HCEC 1CT (cell line): ENCODE data around the gene MAGOHB.
"Not testable (repeated sequence)": the region's sequence is repeated elsewhere in the genome, so short reads cannot be mapped to it uniquely, and the experiment has no call there.

Experiments
- DNase-seq: peaks from one replicate; pipeline ENCODE4 v3.0.0-alpha.2; 2017

MAGOHB gene

DNA sequence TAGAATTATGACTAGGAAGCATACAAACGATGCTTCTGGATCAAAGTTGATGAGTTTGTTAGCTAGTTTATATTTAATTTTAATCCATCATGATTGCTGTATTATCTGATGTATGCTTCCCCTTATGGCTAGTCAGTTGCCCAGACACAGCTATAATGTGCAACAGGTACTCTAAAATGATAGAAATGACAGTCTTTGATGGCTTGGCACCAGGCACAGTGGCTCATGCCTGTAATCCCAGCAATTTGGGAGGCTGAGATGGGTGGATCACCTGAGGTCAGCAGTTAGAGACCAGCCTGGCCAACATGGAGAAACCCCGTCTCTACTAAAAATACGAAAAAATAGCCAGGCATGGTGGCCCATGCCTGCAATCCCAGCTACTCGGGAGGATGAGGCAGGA lies 2.2 kb downstream of the MAGOHB start:
- not testable (repeated sequence) for DNase-seq

DNA sequence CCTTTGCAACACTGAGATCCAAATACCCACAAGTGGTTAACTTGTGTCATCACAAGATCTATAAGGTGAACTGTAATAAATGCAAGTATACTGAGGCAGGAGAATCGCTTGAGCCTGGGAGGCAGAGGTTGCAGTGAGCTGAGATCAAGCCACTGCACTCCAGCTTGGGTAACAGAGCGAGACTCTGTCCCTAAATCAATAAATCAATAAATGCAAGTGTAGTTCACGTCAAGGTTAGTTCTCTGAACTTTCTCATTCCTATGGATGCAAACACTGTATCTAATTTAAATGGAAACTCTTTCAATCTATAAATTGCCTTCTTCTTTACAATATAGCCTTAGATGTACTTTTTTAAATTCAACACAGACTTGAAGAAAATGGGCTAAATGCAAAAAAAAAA lies 3.2 kb downstream of the MAGOHB start:
- DNase-seq: no peak

- DNase-seq: peak; percentile 7
These were observed 5.4 kb downstream of the MAGOHB start for GRCh38 chr12:10607885-10608458.

DNA sequence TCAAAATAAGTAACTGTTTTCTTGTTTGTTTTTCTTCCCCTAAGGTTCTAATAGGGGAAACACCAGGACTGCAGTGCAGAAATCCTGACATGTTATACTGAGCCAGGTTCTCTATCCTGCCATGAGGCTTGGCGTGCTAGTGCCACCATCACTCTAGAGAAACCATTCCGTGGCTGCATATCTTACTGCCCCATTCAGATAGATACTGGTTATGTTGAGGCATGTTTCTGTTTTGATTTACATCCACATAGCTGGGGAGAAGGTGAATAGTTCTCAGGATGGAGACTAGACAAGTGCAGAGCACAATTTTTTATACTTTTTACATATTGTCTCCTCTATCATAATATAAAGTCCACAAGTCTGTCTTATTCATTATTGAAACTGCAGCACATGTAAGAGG lies 11.5 kb downstream of the MAGOHB start:
- no peak for DNase-seq

- DNase-seq: no peak
These were observed 12.4 kb downstream of the MAGOHB start for GRCh38 chr12:10600988-10601387.

DNA sequence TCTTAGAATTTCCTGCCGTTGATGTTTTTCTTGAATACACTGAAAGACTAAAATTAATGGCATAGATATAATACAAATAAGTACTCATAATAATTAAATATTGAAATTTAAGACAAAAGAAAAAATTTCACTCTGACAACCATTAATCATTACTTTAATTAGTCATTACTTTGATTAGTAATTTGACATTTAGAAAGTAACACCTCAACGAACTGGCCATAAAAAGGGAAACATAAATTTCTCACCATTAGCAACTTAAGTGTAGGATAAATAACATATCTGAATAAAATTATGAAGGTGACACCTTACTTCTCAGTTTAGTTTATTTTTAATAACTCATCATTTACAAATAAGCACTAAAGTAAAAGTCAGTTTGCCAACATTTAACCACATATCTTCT lies 17.5 kb downstream of the MAGOHB start:
- no peak for DNase-seq

DNA sequence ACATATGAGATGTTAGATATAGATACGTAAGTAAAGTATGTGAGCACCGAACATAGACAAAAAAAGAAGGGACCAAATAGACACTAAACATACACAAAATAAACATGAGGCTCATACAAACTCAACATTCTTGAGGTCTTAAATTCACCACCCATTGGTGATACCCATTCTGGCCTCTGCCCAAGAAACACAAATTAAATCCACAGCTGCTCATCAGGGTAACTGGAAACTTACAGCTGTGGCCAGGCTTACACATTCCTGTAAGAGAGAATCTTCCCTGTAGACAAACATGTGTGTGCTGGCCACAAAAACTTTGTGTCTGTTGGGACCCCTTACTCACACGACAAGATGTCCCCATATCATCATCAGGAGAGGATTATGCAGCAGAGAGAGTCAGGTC lies 22.4 kb downstream of the MAGOHB start:
- no peak for DNase-seq

DNA sequence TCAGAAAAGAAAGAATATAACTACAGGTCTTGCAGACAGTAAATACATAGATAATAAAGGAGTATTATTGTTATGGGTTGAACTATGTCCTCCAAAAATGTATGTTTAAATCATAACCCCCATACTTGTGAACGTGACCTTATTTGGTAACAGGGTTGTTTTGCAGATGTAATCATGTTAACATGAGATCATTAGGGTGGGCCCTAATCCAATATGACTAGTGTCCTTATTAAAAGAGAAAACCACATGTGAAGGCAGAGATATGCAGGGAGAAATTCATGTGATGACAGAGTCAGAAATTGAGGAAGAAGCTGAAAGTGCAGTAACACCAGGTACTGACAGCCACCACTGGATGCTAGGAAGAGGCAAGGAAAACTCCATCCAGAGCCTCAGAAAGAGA lies 29.0 kb downstream of the MAGOHB start:
- peak; percentile 19 for DNase-seq

GRCh38 chr12:10582704-10583103 lies 30.7 kb downstream of the MAGOHB start:
- no peak for DNase-seq

- not testable (repeated sequence) for DNase-seq
These were observed 31.3 kb downstream of the MAGOHB start for GRCh38 chr12:10582133-10582532.

- DNase-seq: no peak
These were observed 39.1 kb downstream of the MAGOHB start for GRCh38 chr12:10574307-10574706.

- DNase-seq: peak; percentile 91
These were observed 41.4 kb downstream of the MAGOHB start for GRCh38 chr12:10572021-10572490.

- no peak for DNase-seq
These were observed 42.3 kb downstream of the MAGOHB start for GRCh38 chr12:10571141-10571540.

DNA sequence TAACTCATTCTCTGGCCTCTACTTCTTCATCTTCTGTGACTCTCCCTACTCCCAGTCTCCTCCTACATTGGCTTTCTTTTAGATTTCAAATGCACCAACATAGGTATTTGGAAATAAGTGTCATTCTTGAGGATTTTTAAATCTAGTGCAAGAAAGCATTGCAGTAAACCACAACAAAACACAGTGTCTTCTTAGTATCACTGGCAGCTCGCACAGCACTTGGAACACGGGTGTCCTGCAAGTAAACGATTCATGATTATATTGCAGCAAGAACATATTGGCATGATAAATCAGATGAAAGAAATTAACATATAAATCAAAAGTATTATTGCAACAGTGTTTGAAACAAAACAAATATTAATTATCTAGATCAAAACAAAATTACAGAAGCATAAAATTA lies 45.6 kb downstream of the MAGOHB start:
- DNase-seq: no peak

GRCh38 chr12:10563966-10564365 lies 49.4 kb downstream of the MAGOHB start:
- DNase-seq: no peak

DNA sequence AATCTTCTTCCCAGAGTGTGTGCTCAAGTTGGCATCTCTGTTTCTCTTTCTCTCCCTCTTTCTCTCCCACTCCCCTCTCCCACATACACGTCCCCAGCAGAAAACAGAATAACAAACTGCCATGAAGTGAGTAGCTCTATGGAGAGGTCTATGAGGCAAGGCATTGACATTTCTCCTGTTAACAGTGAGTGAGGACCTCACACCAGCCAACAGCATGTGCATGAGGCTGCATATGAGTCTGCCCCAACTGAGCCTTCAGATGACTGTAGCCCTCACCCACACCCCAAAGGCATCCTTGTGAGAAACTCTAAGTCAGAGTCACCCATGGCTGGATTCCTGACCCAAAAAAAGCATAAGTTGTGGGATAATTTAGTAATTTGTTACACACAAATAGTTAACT lies 50.4 kb downstream of the MAGOHB start:
- DNase-seq: no peak

GRCh38 chr12:10562306-10562933 lies 51.0 kb downstream of the MAGOHB start:
- peak; percentile 35 for DNase-seq

GRCh38 chr12:10559244-10559643 lies 54.2 kb downstream of the MAGOHB start:
- DNase-seq: no peak

DNA sequence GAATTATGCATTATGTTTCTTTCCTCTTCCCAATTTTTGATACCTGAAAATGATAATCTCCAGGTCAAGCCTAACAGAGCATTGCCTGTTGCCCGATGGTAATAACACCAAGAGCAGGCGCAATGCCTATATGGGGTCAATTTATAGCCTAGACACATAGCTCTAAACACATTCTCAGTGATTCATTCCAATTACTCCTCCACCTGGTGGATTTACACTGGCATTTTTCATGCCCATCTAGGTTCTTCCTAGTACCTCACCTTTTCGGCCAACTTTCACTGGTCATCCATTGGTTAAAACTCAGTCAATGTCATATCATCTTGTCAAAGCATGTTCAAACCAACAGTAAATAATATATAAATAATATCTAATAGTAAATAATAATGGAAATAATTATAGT lies 54.6 kb downstream of the MAGOHB start:
- DNase-seq: no peak

- DNase-seq: no peak
These were observed 55.1 kb downstream of the MAGOHB start for GRCh38 chr12:10558301-10558700.

- DNase-seq: no peak
These were observed 55.6 kb downstream of the MAGOHB start for GRCh38 chr12:10557766-10558165.

GRCh38 chr12:10557329-10557728 lies 56.1 kb downstream of the MAGOHB start:
- no peak for DNase-seq

DNA sequence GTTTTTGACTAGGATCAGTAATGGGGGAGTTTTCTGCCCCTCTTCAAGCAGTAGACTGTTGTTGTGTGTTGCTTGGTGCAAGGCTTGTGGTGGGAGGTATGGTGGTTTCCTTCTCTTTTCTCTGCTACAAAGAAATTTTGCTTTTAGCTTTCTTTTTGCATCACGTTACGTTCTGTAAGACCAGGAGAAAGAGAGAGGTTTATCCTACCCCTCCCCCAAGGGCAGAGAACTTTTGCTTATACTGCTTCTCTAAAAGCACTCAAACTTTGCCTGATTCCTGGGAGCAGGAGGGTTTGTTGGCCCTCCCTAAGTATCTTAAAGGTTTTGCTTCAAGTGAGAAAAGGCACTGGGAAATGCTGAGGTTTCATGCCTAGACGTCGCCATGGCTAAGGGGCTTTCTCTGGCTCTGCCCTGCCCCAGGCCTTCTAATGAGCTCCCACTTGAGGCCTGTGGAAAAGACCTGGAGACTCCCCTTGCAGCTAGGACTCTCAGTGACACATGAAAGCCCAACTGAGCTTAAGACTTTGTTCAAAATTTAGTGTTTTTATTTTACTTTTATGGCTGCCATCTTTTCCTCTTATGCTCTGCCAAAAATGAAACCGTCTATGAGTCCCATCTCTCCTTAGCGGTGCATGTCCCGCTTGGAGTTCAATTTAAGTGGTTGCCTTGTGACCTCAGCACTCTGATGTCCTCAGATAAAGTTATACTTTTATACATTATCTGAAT lies 58.5 kb downstream of the MAGOHB start:
- DNase-seq: no peak

DNA sequence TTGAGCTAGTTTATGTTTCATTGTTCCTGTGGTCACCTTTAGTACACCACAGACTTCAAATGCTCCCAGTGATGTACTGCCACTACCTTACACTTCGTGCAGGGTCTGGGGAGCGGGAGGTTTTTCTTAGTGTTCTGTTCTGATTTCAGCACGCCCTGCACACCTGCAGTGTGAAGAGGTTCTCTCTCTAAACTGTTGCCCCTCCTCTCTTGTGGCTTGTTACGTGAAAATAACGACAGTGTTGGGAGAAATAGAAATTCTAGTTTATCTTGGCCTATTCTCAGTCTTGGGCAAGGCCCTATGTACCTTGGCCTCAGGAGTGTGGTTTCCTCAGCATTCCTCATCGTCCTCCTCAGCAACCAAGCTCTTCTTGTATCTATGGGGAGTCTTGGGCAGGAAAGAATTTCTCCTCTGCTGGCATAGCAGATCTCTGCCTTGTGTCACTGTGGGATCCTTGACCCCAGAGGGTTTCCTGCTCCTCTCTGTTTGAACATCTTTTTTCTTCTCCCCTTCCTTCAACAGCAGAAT lies 59.1 kb downstream of the MAGOHB start:
- DNase-seq: no peak
